Measurements from ENCODE around the gene ABLIM1. TPM values are rescaled to one million over a fixed set of nuclear protein-coding genes. Genes with fewer than 3 reads are reported as not detected.

ABLIM1 gene
- total RNA-seq, 1 donor from 2014 or later: 144 TPM

- no peaks in the 10 kb centered on the region for H3K9me3 ChIP-seq
- DNase-seq (no peak), ATAC-seq (peak; percentile 42)
- H3K27ac ChIP-seq: peak overlapping the region; percentile 72
- no peak for TF ChIP-seq CTCF (IDR thresholded peaks at IDR 0.05)
- intact Hi-C loops (cut with DNase I): no loop called here
- H3K27me3 ChIP-seq: no peaks in the 10 kb centered on the region
- peak overlapping the region; percentile 24 for H3K4me3 ChIP-seq
- H3K4me1 ChIP-seq: peaks cover 30% of the 10 kb centered on the region
- no peaks in the 10 kb centered on the region for H3K36me3 ChIP-seq
Measured at GRCh38 chr10:114683593-114683992, 25.5 kb upstream of the ABLIM1 start.

- ATAC-seq (peak; percentile 61), DNase-seq (no peak)
- Histone ChIP-seq H3K4me1 (peaks cover 30% of the 10 kb centered on the region), H3K27me3 (no peaks in the 10 kb centered on the region), H3K36me3 (no peaks in the 10 kb centered on the region), H3K4me3 (peak overlapping the region; percentile 24), H3K9me3 (no peaks in the 10 kb centered on the region), H3K27ac (peak overlapping the region; percentile 72)
- intact Hi-C loops (cut with DNase I): no loop called here
- TF ChIP-seq CTCF (IDR thresholded peaks at IDR 0.05): no peak
Measured at GRCh38 chr10:114683162-114683561, 25.1 kb upstream of the ABLIM1 start.

GRCh38 chr10:114682532-114682931 is 24.5 kb upstream of the ABLIM1 start:
- no peak for ATAC-seq
- peak overlapping the region; percentile 24 for H3K4me3 ChIP-seq
- peaks cover 27% of the 10 kb centered on the region for H3K4me1 ChIP-seq

GRCh38 chr10:114682121-114682520 is 24.0 kb upstream of the ABLIM1 start:
- peak overlapping the region; percentile 72 for H3K27ac ChIP-seq
- no peak for TF ChIP-seq CTCF (IDR thresholded peaks at IDR 0.05)

More at GRCh38 chr10:114682532-114682931, 24.5 kb upstream of the ABLIM1 start:
- no peak for DNase-seq
- Histone ChIP-seq H3K27me3 (no peaks in the 10 kb centered on the region), H3K9me3 (no peaks in the 10 kb centered on the region), H3K27ac (peak overlapping the region; percentile 72), H3K36me3 (no peaks in the 10 kb centered on the region)
- intact Hi-C loops (cut with DNase I): no loop called here
- no peak for TF ChIP-seq CTCF (IDR thresholded peaks at IDR 0.05)

GRCh38 chr10:114681542-114681941 is 23.5 kb upstream of the ABLIM1 start:
- Histone ChIP-seq H3K4me3 (peak overlapping the region; percentile 24), H3K36me3 (no peaks in the 10 kb centered on the region), H3K27ac (peak overlapping the region; percentile 72), H3K4me1 (peaks cover 26% of the 10 kb centered on the region), H3K9me3 (no peaks in the 10 kb centered on the region), H3K27me3 (no peaks in the 10 kb centered on the region)
- no peak for ATAC-seq
- no peak for DNase-seq
- intact Hi-C loops (cut with DNase I): no loop called here
- TF ChIP-seq CTCF (IDR thresholded peaks at IDR 0.05): no peak

More at GRCh38 chr10:114682121-114682520, 24.0 kb upstream of the ABLIM1 start:
- Histone ChIP-seq H3K9me3 (no peaks in the 10 kb centered on the region), H3K36me3 (no peaks in the 10 kb centered on the region), H3K27me3 (no peaks in the 10 kb centered on the region), H3K4me3 (peak overlapping the region; percentile 24), H3K4me1 (peaks cover 26% of the 10 kb centered on the region)
- DNase-seq (no peak), ATAC-seq (no peak)
- intact Hi-C loops (cut with DNase I): no loop called here

GRCh38 chr10:114680543-114681117 is 22.6 kb upstream of the ABLIM1 start:
- DNase-seq (no peak), ATAC-seq (no peak)
- Histone ChIP-seq H3K36me3 (no peaks in the 10 kb centered on the region), H3K9me3 (no peaks in the 10 kb centered on the region), H3K4me1 (peaks cover 24% of the 10 kb centered on the region), H3K27ac (no peak overlapping the region), H3K27me3 (no peaks in the 10 kb centered on the region), H3K4me3 (no peak overlapping the region)
- no peak for TF ChIP-seq CTCF (IDR thresholded peaks at IDR 0.05)
- intact Hi-C loops (cut with DNase I): no loop called here
